Aorta (tissue), 5 donors: ENCODE measurements around the gene KCNJ12. TPM values are rescaled to one million over a fixed set of nuclear protein-coding genes. Genes with fewer than 3 reads are reported as not detected.
"Not testable (repeated sequence)": the region's sequence is repeated elsewhere in the genome, so short reads cannot be mapped to it uniquely, and the experiment has no call there.

Source experiments
- ATAC-seq: fragments of 200-7000 bp; cut with Tn5 transposase; one replicate; pipeline ENCODE4 v1.9.1; 2022; ENCODE audit warnings: moderate library complexity; ENCODE audit not compliant: low FRiP score
- DNase-seq, 2 donors: peaks; one replicate each; pipeline ENCODE4 v3.0.0-alpha.2; 2020
- H3K27ac ChIP-seq, 2 donors: one replicate each; pipeline ENCODE4 v1.5.1; 2013; ENCODE audit warnings: low read length in 2 of 2, mild to moderate bottlenecking in 2 of 2, moderate library complexity in 2 of 2, control low read depth in 1 of 2, inconsistent platforms in 1 of 2, low read depth in 1 of 2
- H3K27me3 ChIP-seq, 2 donors: one replicate each; pipeline ENCODE4 v1.6.1; 2013; ENCODE audit warnings: control low read depth in 1 of 2, low read length in 1 of 2, mild to moderate bottlenecking in 1 of 2, moderate library complexity in 1 of 2; ENCODE audit not compliant: insufficient read depth in 2 of 2, control insufficient read depth in 1 of 2
- H3K36me3 ChIP-seq, 2 donors: one replicate each; pipeline ENCODE4 v1.6.1; 2013; ENCODE audit warnings: control low read depth in 1 of 2, low read length in 1 of 2, mild to moderate bottlenecking in 1 of 2; ENCODE audit not compliant: insufficient read depth in 2 of 2, control insufficient read depth in 1 of 2
- H3K4me1 ChIP-seq, 2 donors: one replicate each; pipeline ENCODE4 v1.6.1; 2013; ENCODE audit warnings: low read length in 2 of 2, control low read depth in 1 of 2, mild to moderate bottlenecking in 1 of 2, moderate library complexity in 1 of 2; ENCODE audit not compliant: insufficient read depth in 2 of 2, control insufficient read depth in 1 of 2
- H3K4me3 ChIP-seq, 2 donors: one replicate each; pipeline ENCODE4 v1.5.1; 2013; ENCODE audit warnings: low read length in 2 of 2, control low read depth in 1 of 2, mild to moderate bottlenecking in 1 of 2
- H3K9me3 ChIP-seq: one replicate; pipeline ENCODE4 v1.6.1; 2013; ENCODE audit warnings: mild to moderate bottlenecking, low read length; ENCODE audit not compliant: control insufficient read depth
- WGBS, 2 donors: extraction: QIAGEN DNeasy Blood & Tissue Kit; methylation state at CpG; one replicate each; pipeline ENCODE4 v1.1.7; 2013; 5-methylcytosine and 5-hydroxymethylcytosine counted together
- intact Hi-C, 2 donors: fragments of 100-400 bp; cut with DNase I; formaldehyde crosslinking; loops; one replicate each; pipeline versions ENCODE4 v1.14.2 to v1.15.0; 2022
- polyA plus RNA-seq, 2 donors: library from polyadenylated mRNA; stranded (reverse); fragments of 200-250 nt; gene quantifications; one replicate each; pipeline ENCODE4 v1.2.3, GENCODE V29; 2013
- total RNA-seq, 2 donors: library from RNA; stranded (reverse); fragmentation: NEBNext Ultra II Directional; extraction: Animal tissue kit (Norgen Biotek cat#: 25700); gene quantifications; one replicate each; pipeline ENCODE4 v1.2.1, GENCODE V29; 2021
- donor health status: healthy with polysubstance abuse.
- donor health status: Bipolar disorder and iron deficiency.
- donor health status: DM: no; HTN: no; CAD: no.
- donor health status: DM: no; HTN: no; CAD: no.
- donor health status: DM: yes; HTN: yes; CAD: no.

The KCNJ12 gene
- total and polyA plus RNA-seq, 4 donors, result 0.13 to 4.0 (median 2.9) TPM; not detected in 1

DNA sequence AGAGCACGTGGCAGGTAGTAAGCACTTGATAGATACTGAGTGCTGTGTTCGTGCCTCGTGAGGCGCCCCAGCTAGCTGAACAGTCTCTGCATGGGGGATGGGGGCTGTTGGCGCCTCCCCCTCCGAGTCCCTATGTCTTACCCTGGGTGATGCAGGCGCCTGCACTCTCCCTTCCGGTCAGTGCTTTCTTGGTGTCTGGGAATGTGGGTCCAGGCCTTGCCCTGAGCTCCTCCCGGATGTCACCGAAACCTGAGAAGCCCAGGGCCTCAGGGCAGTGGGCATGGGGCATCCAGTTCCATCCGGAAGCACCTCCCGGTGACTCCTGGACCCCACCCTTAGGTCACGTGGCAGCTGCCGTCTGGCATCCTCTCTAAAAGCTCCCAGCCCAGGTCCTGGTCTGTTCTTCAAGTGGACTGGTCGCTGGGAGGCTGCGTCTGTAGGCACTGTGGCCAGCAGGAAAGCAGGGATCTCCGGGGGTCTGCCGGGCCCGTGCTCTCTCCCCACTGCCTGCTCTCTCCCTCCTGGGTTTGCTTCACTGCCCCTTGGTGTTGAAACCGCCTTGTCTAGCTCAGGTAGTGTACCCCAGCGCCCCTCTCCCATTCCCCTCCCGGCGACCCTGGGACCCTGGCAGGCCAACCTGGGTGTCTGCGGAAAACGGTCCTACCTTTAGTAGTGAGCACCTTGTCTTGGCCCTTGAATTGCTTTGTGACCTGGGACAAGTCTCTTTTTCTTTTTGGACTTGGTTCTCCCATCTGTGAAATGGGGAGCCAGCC is 34.9 kb downstream of the KCNJ12 start:
- 86 to 87% methylated on average over 19 to 23 of the region's 25 CpGs for WGBS, 2 donors

DNA sequence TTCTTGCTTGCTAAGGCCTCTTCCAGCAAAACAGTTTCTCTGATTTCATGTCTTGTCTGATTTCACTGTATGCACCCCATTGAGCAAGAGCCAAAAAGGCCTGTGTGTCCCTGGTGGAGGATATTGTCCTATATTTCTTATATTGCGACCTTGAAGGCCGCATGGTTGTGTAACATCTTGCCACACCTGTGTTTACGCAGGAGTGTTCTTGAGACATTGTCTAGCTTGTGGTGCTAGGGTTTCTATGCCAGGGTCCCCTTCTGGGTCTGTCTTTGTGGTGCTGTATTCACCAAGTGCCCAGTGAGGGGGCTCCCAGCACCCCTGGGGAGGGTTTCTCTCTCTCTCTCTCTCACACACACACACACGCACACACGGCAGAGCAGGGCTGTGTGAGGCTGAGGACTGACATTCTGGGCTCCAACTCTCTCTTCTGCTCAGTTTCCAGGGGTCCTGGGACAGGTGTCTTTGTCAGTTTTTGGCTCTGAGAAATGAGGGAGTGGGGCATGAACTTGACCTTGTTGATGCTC is 35.6 kb downstream of the KCNJ12 start:
- H3K4me1 ChIP-seq, H3K27ac ChIP-seq, intact Hi-C loops, ATAC-seq, H3K9me3 ChIP-seq, H3K4me3 ChIP-seq, H3K36me3 ChIP-seq, H3K27me3 ChIP-seq: not testable (repeated sequence)
- 85 to 86% methylated on average over 5 of the region's 5 CpGs for WGBS, 2 donors
- DNase-seq, result peak in 1 of 2 donors; percentile 34

More for the DNA sequence above, 34.9 kb downstream of the KCNJ12 start:
- H3K36me3 ChIP-seq, H3K27ac ChIP-seq, H3K4me3 ChIP-seq, H3K27me3 ChIP-seq, H3K9me3 ChIP-seq, H3K4me1 ChIP-seq, intact Hi-C loops: not testable (repeated sequence)
- peak; percentile 1 for ATAC-seq
- peak in 1 of 2 donors; percentile 66 for DNase-seq

GRCh38 chr17:21412207-21412681 is 36.1 kb downstream of the KCNJ12 start:
- H3K9me3 ChIP-seq, H3K36me3 ChIP-seq, H3K4me3 ChIP-seq, H3K4me1 ChIP-seq, intact Hi-C loops, H3K27ac ChIP-seq, H3K27me3 ChIP-seq, ATAC-seq: not testable (repeated sequence)
- DNase-seq, result peak; percentile 32 to 63
- WGBS, 2 donors, result 66 to 69% methylated on average over 14 of the region's 14 CpGs

- ATAC-seq, intact Hi-C loops: not testable (repeated sequence)
Measured at GRCh38 chr17:21413570-21414279, 37.6 kb downstream of the KCNJ12 start.

DNA sequence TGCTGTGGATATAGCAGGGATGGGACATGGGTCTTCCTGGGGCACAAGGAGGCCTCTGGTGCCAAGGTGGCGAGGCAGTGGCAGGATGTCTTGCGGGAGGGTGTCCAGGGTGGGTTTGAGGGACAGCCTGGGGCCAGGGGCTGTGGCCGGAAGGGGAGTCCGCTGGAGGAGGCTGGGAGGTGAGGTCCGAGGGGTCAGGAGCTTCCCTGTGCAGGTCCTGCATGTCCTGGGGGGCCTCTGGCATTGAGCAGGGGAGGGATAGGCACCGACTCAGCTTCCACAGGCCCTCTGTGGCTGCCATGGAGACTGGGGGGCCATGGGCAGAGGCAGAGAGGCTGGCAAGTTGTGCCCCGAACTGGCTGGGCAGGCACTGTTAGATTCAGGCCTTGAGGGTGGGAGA is 38.5 kb downstream of the KCNJ12 start:
- H3K27me3 ChIP-seq, H3K27ac ChIP-seq, H3K4me3 ChIP-seq, intact Hi-C loops, H3K36me3 ChIP-seq, H3K4me1 ChIP-seq, H3K9me3 ChIP-seq, ATAC-seq: not testable (repeated sequence)
- 62 to 69% methylated on average over 7 of the region's 7 CpGs for WGBS, 2 donors
- DNase-seq, result peak; percentile 47 to 69

More at GRCh38 chr17:21413570-21414279, 37.6 kb downstream of the KCNJ12 start:
- not testable (repeated sequence) for H3K27ac ChIP-seq, H3K4me3 ChIP-seq, H3K27me3 ChIP-seq, H3K4me1 ChIP-seq, H3K9me3 ChIP-seq, H3K36me3 ChIP-seq
- peak in 1 of 2 donors; percentile 47 for DNase-seq
- WGBS, 2 donors, result 67 to 70% methylated on average over 5 to 8 of the region's 11 CpGs

DNA sequence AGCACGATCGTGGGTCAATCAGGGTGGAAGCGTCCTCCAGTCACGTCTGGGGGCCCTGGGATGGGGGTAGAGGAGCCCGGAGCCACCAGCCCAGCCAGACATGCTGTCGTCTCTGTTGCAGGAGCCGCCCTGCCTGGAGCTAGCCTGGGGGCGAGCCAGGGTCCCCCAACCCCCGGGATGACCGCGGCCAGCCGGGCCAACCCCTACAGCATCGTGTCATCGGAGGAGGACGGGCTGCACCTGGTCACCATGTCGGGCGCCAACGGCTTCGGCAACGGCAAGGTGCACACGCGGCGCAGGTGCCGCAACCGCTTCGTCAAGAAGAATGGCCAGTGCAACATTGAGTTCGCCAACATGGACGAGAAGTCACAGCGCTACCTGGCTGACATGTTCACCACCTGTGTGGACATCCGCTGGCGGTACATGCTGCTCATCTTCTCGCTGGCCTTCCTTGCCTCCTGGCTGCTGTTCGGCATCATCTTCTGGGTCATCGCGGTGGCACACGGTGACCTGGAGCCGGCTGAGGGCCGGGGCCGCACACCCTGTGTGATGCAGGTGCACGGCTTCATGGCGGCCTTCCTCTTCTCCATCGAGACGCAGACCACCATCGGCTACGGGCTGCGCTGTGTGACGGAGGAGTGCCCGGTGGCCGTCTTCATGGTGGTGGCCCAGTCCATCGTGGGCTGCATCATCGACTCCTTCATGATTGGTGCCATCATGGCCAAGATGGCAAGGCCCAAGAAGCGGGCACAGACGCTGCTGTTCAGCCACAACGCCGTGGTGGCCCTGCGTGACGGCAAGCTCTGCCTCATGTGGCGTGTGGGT is 39.2 kb downstream of the KCNJ12 start:
- intact Hi-C loops, ATAC-seq, H3K27ac ChIP-seq, H3K4me3 ChIP-seq, H3K9me3 ChIP-seq, H3K4me1 ChIP-seq, H3K27me3 ChIP-seq, H3K36me3 ChIP-seq: not testable (repeated sequence)
- WGBS, 2 donors, result 88 to 90% methylated on average over 51 to 58 of the region's 58 CpGs
- DNase-seq, result peak; percentile 37 to 70

- WGBS, 2 donors, result 78 to 81% methylated on average over 26 to 30 of the region's 30 CpGs
- intact Hi-C loops, H3K27ac ChIP-seq, H3K9me3 ChIP-seq, H3K4me1 ChIP-seq, H3K36me3 ChIP-seq, ATAC-seq, H3K27me3 ChIP-seq, H3K4me3 ChIP-seq: not testable (repeated sequence)
- DNase-seq, result peak in 1 of 2 donors; percentile 33
Measured at GRCh38 chr17:21416471-21416981, 40.4 kb downstream of the KCNJ12 start.

- H3K27ac ChIP-seq, H3K9me3 ChIP-seq, H3K36me3 ChIP-seq, intact Hi-C loops, H3K4me1 ChIP-seq, ATAC-seq, H3K4me3 ChIP-seq, H3K27me3 ChIP-seq: not testable (repeated sequence)
- WGBS, 2 donors, result 88 to 90% methylated on average over 10 of the region's 10 CpGs
- peak in 1 of 2 donors; percentile 33 for DNase-seq
Measured at GRCh38 chr17:21417349-21417748, 41.2 kb downstream of the KCNJ12 start.
